NT2/D1 (cell line): Measurements from ENCODE around the gene ENOX1.

Experiments
- SUZ12 ChIP-seq: IDR thresholded peaks from 2 replicates; pipeline ENCODE4 v1.6.1; 2011; ENCODE audit not compliant: insufficient read length, insufficient read depth; ENCODE audit errors: extremely low read depth
- YY1 ChIP-seq: IDR thresholded peaks from 2 replicates; pipeline ENCODE4 v1.6.1; 2011; ENCODE audit not compliant: insufficient read length, insufficient read depth
- ZNF274 ChIP-seq: IDR thresholded peaks from 2 replicates; pipeline ENCODE4 v1.6.1; 2011; ENCODE audit warnings: mild to moderate bottlenecking, low read depth, low read length

GRCh38 chr13:43434191-43434590 lies 352.6 kb downstream of the ENOX1 start:
- TF ChIP-seq YY1 (no peak), ZNF274 (no peak), SUZ12 (no peak)
